GM10266 (cell line): Measurements from ENCODE around the gene FILIP1.

Experiments
- DNase-seq: peaks from one replicate; pipeline ENCODE4 v3.0.0; 2012; ENCODE audit errors: extremely low spot score
- TF ChIP-seq, protein P1 (sequence below): IDR thresholded peaks from 2 replicates; pipeline ENCODE4 v1.5.1; 2012; ENCODE audit warnings: mild to moderate bottlenecking, low read depth; ENCODE audit not compliant: control insufficient read depth, insufficient read depth; ENCODE audit errors: missing control alignments

Gene FILIP1

DNA sequence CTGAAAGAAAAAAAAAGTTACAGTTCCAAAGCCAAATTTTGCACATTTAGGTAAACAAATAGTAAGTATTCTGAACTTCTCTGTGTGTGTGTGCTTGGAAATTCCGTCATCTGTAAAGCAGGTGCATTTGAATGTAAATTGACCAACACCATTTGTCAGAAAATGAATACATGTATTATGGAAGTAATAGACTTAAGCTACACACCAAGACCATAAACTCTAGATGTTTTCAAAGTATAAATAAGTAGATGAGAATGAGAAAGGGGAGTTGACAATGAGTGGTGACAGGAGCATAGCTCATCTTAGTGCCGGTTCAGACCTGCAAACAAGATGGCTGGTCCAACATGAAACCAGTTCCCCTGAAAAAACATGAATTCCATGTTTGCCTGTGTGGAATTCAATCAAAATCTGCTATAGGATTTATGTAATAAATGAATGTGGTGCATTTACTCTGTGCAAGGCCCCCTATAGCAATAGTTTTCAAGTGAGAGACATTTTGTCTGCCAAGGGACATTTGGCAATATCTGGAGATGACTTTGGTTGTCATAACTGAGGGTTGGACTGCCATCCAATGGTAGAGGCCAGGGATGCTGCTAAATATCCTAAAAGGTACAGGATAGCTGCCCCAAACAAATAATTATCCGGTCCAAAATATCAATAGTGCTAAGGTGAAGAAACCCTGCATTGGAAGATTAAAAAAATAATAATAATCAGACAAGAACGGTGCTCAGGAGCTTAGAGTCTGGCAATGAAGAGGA, 11.0 kb upstream of the FILIP1 start:
- DNase-seq, result no peak
- TF ChIP-seq, protein P1, sequence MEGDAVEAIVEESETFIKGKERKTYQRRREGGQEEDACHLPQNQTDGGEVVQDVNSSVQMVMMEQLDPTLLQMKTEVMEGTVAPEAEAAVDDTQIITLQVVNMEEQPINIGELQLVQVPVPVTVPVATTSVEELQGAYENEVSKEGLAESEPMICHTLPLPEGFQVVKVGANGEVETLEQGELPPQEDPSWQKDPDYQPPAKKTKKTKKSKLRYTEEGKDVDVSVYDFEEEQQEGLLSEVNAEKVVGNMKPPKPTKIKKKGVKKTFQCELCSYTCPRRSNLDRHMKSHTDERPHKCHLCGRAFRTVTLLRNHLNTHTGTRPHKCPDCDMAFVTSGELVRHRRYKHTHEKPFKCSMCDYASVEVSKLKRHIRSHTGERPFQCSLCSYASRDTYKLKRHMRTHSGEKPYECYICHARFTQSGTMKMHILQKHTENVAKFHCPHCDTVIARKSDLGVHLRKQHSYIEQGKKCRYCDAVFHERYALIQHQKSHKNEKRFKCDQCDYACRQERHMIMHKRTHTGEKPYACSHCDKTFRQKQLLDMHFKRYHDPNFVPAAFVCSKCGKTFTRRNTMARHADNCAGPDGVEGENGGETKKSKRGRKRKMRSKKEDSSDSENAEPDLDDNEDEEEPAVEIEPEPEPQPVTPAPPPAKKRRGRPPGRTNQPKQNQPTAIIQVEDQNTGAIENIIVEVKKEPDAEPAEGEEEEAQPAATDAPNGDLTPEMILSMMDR, result no peak

DNA sequence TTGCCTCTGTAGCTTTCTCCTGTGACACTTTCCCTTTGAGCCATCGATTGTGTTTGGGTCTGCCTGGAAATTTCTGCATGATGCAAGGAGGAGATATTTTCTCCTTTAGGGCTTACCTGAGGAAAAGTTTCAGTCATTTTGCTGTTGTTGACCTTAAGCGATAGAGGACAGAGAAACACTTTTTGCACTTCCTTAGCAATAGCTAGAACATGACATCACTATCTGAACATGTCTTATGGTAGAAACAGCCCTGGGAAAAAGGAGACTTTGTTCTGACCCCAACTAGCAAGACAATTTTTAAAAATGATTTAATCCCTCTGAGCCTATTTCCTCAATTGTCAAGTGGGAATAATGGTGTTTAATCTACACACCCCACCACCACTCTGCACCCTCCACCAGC, 9.7 kb upstream of the FILIP1 start:
- TF ChIP-seq, protein P1, result no peak
- DNase-seq, result no peak

DNA sequence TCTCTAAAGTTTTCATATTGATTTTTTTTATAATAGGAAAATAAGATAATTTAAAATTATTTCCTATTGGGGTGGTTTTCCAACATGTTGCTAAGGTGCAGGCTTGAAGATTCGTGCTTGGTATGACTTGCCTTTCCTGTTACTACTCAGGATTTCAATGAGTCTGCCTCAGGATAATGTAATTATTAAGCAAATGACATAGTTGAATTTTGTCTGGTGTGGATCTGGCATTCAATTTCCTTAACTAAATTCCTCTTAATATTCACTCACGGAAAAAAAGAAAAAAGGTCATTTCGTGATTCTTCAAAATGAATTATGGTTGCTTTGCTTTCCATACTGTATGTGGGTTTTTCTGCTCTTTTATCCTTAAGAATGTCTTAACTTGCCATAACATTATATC, 9.3 kb upstream of the FILIP1 start:
- TF ChIP-seq, protein P1, result no peak

DNA sequence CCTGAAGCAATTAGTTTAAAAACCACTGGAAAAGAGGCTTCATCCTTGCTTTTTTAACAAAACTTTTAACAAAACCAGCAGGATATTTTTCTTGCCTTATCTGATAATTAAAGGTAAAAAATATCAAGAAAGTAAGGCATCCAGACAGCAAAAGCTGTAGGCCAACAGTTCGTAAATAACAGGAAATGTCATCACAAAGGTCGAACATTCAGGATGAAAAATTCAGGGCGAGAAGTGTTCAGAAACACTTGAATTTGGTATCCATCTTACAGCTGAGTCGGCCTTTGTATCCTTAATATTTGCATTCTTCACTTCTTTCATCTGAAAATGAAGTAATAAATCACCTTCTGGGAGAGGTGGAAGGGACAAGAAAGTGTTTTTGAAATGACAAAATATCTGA, 8.2 kb upstream of the FILIP1 start:
- no peak for DNase-seq
- TF ChIP-seq, protein P1, result no peak

More for the DNA sequence above, 9.3 kb upstream of the FILIP1 start:
- DNase-seq, result no peak

DNA sequence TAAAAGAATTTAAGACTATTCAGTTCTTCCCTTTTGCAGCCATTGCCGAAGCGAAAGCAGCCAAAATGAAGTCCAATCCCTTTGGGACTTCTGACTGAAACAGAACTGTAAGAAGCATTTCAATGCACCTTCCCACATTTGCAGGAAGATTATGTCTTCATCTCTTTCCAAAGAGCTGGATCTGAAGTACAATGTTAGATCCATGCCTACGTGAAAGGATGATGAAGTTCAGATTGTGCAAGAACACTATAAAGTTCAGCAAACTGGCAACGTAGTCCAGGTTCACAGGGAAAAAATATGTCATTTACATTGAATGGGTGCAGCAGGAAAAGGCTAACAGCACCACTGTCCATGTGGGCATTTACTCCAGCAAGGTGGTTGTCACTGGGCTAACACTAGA, 6.0 kb upstream of the FILIP1 start:
- TF ChIP-seq, protein P1, result no peak
- DNase-seq, result no peak

DNA sequence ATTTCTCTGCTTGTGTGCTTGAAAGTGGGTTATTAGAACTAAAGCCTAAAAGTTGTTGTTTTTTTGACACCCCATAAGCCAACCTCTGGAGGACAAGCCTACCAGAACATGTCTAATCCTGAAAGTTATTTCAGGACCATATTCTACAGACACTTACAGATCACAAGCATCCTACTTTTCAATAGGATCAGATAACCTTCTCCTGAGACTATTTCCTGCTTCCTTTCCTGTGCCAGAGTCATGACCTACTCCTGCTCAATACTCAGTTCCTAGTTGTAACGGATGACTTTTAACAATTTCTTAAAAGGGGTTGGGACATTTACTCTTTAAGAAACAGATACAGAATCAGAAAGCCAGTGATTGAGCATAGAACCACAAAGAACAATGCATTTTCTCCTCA, 5.3 kb upstream of the FILIP1 start:
- no peak for DNase-seq
- TF ChIP-seq, protein P1, result no peak

DNA sequence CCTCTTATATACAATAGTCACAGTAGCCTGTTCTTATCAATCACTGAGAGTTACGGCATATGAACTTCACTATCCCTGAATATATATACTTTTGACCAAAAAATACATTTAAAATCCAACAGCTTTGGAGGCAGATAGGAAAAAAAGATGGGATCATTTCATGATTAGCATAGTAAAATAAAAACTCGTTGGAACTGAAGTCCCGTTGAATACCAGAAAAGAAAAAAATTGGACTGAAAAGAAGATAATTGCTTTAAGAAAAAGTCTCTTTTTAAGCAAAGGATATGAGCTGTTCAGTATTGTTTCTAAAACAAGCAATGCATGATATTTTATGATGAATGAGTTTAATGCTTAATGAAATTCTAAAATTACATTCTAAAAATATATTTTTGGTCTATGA, 4.4 kb upstream of the FILIP1 start:
- DNase-seq, result no peak
- TF ChIP-seq, protein P1, result no peak
